GM21723 (cell line): ENCODE measurements around the gene PREB.
"Not testable (repeated sequence)": the region's sequence is repeated elsewhere in the genome, so short reads cannot be mapped to it uniquely, and the experiment has no call there.

Experiments used
- ATAC-seq: cut with Tn5 transposase; IDR thresholded peaks from one replicate; pipeline ENCODE4 v1.9.1; 2021; ENCODE audit warnings: mild to moderate bottlenecking, moderate library complexity; ENCODE audit not compliant: unreplicated experiment

PREB gene

GRCh38 chr2:27127883-27128667 is 6.4 kb downstream of the PREB start:
- ATAC-seq: no peak

GRCh38 chr2:27126252-27126710 is 8.2 kb downstream of the PREB start:
- ATAC-seq: no peak

- ATAC-seq: no peak
Measured at GRCh38 chr2:27125104-27125503, 9.3 kb downstream of the PREB start.

- ATAC-seq: peak; percentile 78
Measured at GRCh38 chr2:27123302-27124150, 10.9 kb downstream of the PREB start, which contains the start of gene ABHD1. Gene ABHD1 (plus strand): TSS chr2:27123815. CDS start chr2:27123949, 134 bp downstream.

GRCh38 chr2:27122791-27123190 is 11.6 kb downstream of the PREB start:
- ATAC-seq: no peak

- ATAC-seq: no peak
Measured at GRCh38 chr2:27121906-27122305, 12.5 kb downstream of the PREB start.

GRCh38 chr2:27119330-27119670 is 15.1 kb downstream of the PREB start:
- not testable (repeated sequence) for ATAC-seq

GRCh38 chr2:27118525-27119329 is 15.7 kb downstream of the PREB start, which contains the start of gene CGREF1:
Gene CGREF1 (minus strand): TSS chr2:27119128. CDS start chr2:27104366, 14,762 bp downstream.
- ATAC-seq: no peak

- no peak for ATAC-seq
Measured at GRCh38 chr2:27117995-27118524, 16.4 kb downstream of the PREB start.

GRCh38 chr2:27115519-27115918 is 18.9 kb downstream of the PREB start:
- ATAC-seq: no peak

GRCh38 chr2:27111392-27112078 is 22.9 kb downstream of the PREB start:
- not testable (repeated sequence) for ATAC-seq

- not testable (repeated sequence) for ATAC-seq
Measured at GRCh38 chr2:27110603-27111352, 23.7 kb downstream of the PREB start.

GRCh38 chr2:27109083-27109482 is 25.4 kb downstream of the PREB start:
- ATAC-seq: no peak

- no peak for ATAC-seq
Measured at GRCh38 chr2:27108221-27108620, 26.2 kb downstream of the PREB start.

GRCh38 chr2:27105981-27106380 is 28.5 kb downstream of the PREB start:
- ATAC-seq: no peak

GRCh38 chr2:27102329-27102728 is 32.1 kb downstream of the PREB start:
- no peak for ATAC-seq

GRCh38 chr2:27100036-27100435 is 34.4 kb downstream of the PREB start:
- ATAC-seq: no peak

GRCh38 chr2:27099334-27099955 is 35.0 kb downstream of the PREB start:
- ATAC-seq: no peak

GRCh38 chr2:27097341-27097740 is 37.1 kb downstream of the PREB start:
- ATAC-seq: no peak
